ENCODE measurements around the gene HIC1.

Gene HIC1

DNA sequence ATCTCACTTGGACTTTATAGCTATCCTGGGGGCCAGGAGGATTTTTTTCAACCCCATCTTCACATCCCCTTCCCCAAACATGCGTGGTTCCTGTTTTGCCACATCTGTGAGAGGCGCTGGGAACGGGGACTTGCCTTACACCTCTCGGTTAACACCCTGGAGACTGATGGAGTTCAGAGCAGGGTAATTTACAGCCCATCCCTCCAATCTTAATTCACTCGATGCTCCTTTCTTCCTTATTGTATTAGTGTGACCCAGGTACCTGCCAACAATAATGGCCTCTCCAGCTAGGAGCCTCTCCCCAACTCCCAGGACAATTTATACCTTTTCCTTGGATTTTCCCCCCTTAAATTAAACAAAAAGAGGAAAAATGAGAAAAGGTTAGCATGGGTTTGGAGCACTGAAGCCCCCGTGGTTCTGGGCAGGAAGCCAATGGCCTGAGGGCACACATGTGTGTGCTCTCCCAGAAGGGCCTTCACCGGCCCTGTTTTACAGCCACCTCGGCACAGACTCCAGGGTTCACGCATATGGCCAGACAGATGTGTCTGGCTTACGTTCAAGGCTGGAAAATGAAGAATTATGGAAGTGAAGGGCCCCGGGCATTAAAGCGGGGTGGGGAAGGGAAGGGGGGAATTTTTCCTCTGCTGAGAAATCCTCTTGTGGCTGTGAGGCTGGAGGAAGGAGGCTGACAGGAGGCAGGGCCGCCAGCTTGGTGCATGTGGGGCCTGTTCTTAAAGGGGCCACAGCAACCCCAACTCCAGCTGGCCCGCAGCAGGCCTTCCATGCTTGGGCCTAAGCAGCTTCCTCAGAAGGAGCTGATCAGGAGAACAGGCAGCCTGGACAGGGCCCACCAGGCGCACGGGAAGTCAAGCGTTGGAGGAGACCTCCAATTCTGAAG is 21.4 kb downstream of the HIC1 start:
- no peak for DNase-seq (ENCODE audit: low read depth)

DNA sequence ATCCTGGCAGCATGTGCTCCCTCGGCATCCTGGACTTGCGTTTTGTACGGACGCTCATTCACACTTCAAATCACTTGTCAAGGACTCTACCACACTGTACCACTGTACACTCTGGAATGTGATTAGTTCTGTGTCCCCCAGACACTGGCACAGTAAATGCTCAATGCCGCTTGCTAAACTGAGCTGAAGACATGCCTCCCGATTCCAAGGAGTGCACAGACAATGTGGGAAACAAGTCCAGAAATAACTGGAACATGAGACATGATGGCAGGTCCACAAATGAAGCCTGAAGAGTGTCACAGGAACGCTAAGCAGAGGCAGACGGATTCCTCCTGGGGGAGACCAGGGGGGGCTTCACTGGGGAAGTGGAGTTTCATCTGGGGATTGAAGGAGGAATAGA is 22.1 kb downstream of the HIC1 start:
- no peak for DNase-seq (ENCODE audit: low read depth)

DNA sequence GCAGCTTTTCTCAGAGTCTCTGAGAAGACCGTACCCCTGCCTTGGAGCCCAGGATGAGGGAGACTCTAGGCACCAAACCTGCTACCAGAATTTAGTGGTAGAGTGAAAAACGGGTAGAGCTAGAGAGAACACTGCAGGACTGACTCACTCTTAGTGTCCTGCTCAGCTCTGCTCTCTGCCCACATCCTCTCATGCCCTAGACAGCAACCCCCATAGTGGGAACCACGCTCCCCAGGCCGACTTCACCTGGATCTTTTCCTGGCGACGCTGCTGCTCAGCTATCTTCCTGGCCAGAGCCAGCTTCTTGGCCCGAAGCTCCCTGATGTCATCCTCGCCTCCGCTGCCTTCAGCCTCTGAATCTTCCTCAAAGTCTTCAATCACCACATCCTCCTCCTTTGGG is 26.7 kb downstream of the HIC1 start:
- no peak for DNase-seq (ENCODE audit: low read depth)

DNA sequence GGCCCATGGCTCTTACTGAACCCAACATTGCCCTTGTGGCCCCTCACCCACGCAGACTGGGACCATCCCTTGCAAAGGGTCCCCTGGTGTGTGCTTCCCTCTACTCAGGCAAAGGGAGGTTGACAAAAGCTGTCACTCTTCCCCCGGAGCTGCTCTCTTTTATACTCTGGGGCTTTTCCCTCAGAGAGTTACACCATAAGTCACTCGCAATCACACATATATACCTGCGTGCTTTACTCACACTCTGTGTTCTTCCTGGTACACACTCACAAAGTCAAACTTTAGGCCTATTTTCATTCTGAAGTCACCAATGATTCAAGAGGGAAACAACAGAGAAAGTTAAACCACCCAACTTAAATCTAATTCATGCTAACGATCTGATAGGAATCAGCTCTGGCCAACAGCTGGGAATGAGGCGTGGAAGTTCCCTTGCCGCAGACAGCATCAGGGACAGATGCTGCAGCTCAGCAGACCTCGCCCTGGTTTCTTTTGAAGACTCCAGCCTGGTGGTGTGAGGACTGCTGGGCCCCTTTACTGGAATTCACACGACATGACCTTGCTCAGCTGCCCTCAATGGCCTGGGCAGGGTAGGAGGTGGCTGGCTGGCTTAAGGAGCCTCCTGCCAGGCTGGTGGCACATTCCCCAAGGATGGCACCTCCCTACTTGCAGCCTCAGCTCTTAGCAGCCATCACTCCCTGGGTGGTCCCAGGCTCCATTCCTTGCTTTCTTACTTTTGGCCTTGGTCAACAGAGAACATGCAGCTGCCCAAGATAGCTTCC is 27.3 kb downstream of the HIC1 start:
- DNase-seq (ENCODE audit: low read depth), result no peak

DNA sequence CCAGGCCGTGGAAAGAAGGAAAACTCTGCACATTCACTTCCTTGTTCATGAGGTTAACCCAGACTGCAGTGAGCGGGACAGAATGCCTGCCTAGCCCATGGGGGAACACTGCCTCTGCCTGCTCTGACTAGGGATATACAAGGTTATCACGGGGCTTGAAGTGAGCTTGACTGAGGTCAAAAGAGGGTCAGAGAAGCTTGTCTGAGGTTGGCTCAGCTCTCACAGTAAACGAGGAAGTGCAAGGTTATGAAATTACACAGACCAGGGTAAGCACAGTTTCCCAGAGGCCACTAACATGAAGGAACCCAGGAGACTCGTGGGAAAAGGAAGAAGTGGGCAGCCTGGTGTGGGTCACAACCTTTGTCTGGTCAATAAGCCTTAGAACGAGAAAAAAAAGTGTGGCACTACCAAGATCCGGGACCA is 28.7 kb downstream of the HIC1 start:
- no peak for DNase-seq (ENCODE audit: low read depth)

DNA sequence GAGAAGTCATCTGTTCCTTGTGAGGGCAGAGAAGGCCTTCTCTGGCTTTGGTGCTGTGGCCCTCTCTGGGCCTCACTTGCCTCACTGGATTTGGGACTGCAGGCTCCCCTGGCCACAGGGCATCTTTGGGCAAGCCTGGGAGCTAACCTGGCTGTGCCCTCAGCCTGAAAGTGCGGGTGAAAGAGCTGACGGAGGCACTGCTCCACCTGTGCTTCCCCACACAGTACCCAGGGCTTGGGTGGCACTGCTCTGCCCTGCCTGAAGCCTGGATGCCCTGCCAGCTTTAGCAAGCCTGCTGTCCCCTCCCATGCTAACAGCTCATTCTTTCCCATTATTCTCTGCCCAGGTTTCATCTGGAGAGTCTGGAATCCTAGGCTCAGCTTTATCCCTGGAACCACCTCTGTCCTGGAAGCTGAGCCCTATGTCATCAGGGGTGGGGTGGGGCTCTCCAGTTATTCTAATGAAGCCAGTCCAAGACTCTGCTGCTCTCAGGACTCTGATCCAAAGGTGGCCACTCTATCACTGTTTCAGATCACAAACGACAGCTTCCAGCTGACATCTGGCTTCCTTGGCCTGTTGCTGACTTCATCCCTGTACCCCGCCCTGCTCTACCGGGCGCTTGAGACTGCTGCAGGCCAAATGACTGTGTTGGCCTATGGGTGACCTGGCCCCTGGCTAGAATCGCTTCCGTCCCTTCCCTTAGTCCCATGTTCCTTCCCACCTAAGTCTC is 29.3 kb downstream of the HIC1 start:
- DNase-seq (ENCODE audit: low read depth), result peak; percentile 63

DNA sequence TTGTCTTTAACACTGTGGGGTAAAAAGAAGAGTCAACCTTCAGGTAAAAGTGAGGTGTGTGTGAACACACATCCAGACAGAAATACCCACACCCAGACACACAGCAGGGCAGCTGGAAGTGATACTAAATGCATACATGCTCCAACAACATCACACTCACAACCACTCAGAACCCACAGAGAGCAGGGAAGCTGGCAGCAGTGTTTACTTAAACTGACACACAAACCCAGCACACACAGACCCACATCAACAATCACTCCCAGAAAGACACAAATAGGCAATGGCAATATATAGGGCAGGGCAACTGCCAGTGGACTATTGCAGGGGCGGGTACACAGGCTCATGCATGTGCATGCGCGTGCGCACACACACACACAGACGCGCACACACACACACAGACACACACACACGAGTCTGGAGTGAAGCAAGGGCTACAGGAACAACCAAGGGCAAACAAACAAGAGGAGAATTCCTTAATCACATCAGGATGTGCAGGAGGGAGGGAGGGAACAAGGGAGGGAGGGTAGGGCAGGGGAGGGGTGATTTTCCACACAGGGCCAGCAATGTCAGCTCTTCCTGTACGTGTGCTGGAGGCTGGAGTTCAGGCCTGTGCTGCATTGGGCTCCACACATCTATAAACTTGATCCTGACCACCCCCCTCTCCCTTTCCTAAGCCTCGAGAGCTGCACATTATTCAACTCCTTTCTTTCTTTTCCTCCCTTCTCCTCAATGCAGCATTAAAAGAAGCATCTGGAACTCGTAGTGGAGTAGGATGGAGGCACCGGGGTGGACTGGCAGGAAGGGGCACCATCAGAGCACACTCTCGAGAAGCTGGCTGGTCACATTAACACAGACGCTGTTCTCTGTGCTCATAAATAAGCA is 30.1 kb downstream of the HIC1 start:
- DNase-seq (ENCODE audit: low read depth), result peak; percentile 99

DNA sequence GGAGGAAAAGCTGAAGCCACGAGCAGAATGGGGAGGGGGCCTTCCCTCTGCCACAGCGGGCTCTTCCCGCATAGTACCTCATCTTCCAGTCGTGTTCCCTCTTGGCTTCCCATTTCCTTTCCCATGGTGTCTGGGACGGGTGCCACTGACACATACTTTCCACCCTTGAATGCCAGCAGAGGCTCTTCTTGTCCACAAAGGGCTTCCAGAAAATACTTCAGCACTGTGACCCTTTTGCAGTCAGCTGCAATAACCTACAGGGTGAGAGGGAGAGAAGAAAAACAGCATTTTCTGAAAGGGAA is 30.7 kb downstream of the HIC1 start:
- DNase-seq (ENCODE audit: low read depth), result peak; percentile 87

DNA sequence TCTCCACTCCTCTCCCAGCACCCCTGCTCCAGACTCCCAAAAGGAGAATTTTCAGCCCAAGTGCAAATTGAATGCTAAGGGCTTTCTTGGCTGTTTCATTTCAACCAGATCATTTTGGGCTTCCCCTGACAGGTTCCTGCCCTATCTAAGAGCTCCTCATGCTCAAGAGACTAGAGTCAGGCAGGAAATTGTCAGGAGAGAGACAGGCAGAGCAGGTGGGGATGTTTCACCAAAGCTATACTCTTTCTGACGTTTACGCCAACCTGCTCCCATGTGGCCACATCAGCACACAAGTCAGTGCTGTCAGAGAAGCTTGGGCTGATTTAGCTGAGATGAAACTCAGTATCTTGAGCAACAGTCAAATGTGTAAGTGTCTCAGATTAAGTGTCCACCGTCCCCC is 31.4 kb downstream of the HIC1 start:
- DNase-seq (ENCODE audit: low read depth), result no peak

DNA sequence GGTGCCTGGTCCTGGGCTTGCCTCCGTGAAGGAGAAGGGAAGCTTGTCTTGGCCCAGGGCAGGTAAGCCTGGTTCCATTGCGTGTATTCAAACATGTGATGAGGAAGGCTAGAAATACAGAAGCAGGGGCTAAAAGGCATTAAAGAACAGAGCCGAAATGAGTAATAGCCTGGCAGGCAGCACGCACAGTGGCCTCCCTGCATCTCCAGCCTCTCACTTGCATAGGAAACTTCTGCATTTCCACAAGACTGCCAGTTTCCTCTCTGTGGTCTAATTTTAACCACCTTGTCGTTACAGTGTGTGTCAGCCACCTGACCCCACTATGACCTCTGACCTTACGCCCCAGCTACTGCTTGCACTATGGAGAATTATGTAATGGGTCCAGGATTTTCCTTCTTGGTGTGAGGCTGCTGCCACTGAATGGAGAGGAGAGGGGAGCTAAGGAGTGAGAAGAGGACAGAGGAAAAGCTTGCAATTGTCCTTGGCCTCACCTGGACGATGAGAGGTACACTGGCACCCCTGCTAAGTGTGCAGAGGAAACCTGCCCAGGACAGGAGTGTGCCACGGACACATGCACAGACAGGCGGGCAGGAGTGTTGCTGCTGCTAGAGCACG is 32.8 kb downstream of the HIC1 start:
- DNase-seq (ENCODE audit: low read depth), result no peak

DNA sequence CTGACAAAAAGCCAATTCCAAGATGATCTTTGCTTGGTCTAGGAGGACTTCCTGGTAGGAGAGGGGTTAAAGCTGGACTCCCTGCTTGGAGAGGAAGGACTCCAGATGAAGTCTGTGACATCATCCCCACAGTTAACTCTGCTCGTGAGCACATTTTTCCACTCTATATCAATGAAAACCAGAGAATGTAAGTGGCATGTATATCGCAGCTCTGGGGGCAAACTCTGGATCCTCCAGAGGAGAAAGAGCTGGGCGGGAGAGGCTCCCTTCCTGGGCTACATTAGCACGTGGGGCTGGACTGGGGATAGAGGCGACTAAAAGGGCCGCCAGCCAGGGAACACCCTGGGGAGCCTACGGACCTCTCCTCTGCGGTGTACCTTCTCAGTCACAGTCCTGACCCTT is 34.1 kb downstream of the HIC1 start:
- peak; percentile 55 for DNase-seq (ENCODE audit: low read depth)

DNA sequence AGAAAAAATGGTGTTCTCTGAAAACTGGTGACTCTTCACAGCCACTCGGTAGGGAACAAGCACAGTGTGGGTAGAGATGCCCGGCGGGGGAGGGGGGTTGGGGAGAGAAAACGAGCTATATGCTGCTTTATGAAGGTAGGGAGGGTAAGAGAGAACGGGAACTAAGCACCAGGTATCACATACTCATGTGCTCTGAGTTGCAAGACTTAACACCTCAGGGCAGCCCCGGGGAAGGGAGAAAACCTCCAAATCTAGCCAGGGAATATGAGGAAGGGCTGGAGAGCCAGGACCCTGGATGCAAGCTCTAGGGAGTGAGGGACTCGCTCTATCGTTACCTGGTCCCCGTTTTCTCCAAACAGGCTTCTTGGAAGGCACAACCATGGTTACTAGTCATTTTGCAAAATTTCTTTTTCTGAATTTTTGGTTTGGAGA is 35.3 kb downstream of the HIC1 start:
- DNase-seq (ENCODE audit: low read depth), result no peak

DNA sequence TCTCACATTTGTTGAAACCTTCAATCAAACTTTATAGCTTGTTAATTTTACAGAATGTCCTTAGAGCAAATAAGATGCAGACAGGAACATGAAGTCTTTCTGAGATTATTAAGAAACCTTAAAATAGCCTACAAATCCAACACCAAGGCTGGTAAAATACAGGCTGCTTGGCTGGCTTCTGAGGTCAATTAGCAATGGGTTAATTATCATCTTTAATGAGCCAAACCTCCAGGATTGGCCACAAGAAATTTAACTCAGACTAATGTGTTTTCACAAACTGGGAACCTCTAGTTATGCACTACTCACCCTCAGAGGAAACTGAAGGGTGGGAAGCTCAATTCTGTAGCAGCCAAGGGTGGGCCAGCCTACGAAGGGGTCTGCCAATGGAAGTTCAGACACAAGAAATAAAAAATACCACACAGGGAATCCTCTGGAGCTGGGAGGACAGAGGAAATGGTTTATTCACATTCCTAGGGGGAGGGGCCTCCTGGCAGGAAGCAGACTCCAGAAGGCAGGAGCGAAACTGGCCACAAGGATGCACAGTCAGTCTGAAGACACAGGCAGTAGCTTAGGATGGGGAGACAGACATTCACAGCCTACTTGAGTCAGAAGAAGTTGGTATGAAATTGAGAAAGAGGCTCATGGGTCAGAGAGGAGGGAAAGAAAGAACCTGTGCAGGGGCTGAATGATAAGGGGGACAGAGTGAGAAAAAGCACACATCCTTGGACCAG is 36.1 kb downstream of the HIC1 start:
- DNase-seq (ENCODE audit: low read depth), result peak; percentile 89

DNA sequence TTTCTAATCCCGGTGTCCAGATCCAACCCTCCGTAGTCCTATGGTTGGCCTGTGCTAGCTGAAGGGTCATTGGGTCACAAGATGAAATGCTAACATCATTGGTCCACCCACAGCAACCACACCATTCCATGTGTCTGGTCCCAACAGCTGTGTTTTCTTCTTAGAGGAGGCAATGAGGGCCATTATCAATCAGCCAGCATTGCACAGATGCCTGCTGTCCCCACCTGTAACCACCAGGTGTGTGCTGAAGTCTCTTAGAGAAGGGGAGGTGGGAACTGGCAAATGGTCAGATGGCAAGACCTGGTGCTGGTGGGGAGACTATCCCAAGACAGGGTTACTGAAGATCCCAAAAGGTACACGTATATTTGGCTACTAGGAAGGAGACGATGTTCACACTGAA is 37.4 kb downstream of the HIC1 start:
- DNase-seq (ENCODE audit: low read depth), result no peak

DNA sequence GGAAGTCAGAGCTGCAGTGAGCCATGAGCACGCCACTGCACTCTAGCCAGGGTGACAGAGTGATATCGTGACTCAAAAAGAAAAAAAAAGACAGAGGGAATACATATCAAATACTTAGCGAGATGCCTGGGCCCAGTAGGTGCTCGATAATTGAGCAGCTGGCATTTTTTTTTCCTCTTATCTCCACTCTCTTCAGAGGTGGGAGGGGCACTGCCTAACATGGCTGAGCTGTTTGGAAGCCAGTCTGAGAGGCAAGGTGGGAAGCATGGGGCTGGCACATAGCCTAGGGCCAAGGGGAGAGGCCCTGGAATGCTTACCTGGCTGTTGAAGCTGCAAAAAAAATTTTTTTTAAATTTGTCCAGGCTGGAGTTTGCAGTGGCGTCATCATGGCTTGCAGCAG is 38.4 kb downstream of the HIC1 start:
- DNase-seq (ENCODE audit: low read depth), result no peak

DNA sequence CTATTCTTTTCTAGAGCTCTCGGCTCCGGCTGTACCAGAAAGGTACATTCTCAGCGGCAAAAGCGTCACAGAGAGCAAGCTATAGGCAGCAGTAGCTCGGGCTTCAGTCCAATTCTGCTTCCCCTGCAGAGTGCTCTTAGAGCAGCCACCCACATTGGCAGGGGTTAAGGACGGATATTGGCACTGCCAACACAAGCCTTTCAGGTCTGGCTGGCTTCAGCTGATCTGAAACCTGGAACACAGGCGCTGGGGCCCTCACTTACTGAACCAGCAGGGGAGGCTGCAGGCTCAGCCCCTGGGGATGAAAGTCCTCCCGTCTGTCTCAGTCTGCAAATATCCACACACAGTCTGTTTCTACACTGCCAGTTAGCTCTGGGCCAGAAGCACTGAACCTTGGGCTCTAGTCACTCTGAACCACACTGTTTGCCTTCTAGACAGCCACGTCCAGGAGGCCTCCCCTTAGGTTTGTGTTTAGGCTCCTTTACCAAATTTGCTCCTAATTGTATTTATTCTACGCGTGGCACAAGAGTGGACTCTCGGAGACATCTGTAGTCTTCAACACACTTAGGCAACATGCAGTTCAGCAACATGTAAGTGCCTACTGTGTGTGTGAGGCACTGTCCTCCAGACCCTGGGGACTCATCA is 40.1 kb downstream of the HIC1 start:
- DNase-seq (ENCODE audit: low read depth), result peak; percentile 52

DNA sequence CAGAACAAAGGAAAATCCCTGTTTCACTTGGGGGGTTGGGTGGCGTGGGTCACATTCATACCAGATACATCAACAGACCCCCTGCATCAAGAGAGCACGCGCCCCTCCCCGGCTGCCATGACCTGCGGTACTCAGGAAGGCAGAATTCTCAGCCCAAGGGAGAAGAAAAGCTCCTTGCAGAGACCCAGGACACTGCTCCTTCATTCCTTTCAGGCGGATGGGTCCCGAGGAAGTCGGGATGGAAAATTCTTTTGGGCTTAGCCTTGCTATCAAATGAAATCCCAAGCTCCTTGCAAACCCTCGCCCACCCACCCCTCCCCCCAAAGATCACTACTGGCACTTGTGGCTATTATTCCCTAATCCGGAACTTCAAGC is 40.6 kb downstream of the HIC1 start:
- no peak for DNase-seq (ENCODE audit: low read depth)

DNA sequence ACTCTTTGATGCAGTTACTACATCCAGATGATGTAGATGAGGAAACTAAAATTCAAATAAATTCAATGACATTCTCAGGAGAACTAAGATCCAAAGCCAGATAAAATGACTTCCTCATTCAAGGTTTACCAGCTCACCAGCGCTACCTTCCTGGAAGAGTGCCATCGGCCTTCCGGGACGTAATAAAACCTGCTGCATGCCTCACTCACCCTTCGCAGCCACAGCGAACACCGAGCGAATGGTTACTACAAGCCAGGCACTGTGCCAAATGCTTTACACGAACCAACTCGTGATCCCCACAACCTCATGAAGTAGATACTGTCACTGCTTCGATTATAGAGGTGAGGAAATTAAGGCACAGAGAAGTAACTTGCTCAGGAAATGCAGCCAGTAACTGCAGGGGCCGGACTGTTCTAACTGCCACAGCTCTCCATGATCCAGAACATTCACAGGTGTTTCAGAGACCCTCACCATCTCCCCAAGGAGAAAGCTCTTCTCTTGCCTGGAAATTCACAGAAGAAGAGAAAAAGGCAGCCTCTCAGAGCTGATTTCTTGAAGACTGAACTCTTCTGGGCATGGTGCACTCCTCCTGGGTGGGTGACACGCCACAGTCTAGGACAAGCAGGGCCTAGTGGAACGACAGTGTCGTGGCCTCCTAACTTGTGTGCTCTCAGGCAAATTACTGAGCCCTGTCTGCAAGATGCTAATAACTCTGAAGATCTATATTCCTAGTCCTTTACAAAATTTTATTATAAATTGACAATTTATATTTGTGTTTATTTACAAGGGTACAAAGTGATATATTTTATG is 46.8 kb downstream of the HIC1 start:
- no peak for DNase-seq (ENCODE audit: low read depth)
